Measurements from ENCODE around the gene COMT. TPM values are rescaled to one million over a fixed set of nuclear protein-coding genes. Genes with fewer than 3 reads are reported as not detected.

Gene COMT
- total RNA-seq, 6 donors from 2014 or later: 136 to 475 (median 272) TPM

GRCh38 chr22:19916941-19917340 lies 24.6 kb upstream of the COMT start:
- ATAC-seq (ENCODE audit: low FRiP score in 2 of 2) (no peak), DNase-seq (no peak)
- no peaks in the 10 kb centered on the region for H3K27me3 ChIP-seq
- H3K4me1 ChIP-seq: no peaks in the 10 kb centered on the region
- no peak overlapping the region for H3K4me3 ChIP-seq
- H3K9me3 ChIP-seq: no peaks in the 10 kb centered on the region
- H3K36me3 ChIP-seq: peaks cover 39 to 71% (median 64%) of the 10 kb centered on the region in 4 donors
- TF ChIP-seq POLR2AphosphoS5 (IDR thresholded peaks at IDR 0.05) (no peak), CTCF (IDR thresholded peaks at IDR 0.05) (no peak), EP300 (IDR thresholded peaks at IDR 0.05) (no peak), POLR2A (IDR thresholded peaks at IDR 0.05) (no peak)
- 60 to 74% methylated on average over 2 to 7 of the region's 7 CpGs for WGBS, 2 donors
- no peak overlapping the region for H3K27ac ChIP-seq

DNA sequence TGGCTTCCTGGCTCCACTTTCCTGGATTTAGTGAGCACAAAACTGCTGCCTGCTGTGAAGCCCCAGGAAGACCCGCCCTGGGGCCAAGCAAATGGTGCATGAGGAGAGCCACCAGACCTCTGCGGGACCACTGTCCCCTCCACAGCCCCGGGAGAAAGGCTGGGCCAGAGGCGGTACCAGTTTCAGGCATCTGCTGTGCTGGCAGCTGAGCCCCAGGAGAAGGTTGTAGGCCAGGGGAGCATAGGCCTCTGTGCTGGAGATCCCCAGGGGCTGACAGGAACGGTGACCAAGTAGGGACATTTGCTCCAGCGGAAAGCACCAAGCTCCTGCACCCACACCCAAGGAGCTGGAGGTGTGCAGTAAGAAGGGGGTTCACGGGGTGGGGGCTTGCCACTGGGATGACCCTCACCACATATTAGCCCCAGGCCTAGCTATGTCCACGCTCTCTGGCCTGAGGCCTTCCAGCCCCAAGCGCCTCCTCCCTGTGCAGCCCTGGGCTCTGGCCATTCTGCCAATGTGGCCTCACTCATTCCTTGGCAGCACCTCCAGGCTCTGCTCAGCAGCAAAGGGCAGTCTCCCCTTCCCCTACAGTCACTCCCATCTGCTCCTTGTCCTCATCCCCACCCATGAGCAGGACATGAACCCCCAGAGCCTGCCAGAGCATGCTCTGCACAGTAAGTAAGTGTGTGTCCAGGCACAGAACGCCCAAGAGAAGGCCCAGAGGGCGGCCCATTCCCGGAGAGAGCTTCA lies 24.0 kb upstream of the COMT start:
- no peaks in the 10 kb centered on the region for H3K27me3 ChIP-seq
- ATAC-seq (ENCODE audit: low FRiP score in 2 of 2) (no peak), DNase-seq (no peak)
- WGBS, 2 donors: 95 to 97% methylated on average over 3 to 11 of the region's 12 CpGs
- H3K4me3 ChIP-seq: no peak overlapping the region
- H3K9me3 ChIP-seq: no peaks in the 10 kb centered on the region
- TF ChIP-seq POLR2AphosphoS5 (IDR thresholded peaks at IDR 0.05) (no peak), EP300 (IDR thresholded peaks at IDR 0.05) (no peak)
- no peaks in the 10 kb centered on the region for H3K4me1 ChIP-seq
- peaks cover 39 to 65% (median 60%) of the 10 kb centered on the region in 4 donors for H3K36me3 ChIP-seq
- H3K27ac ChIP-seq: no peak overlapping the region

DNA sequence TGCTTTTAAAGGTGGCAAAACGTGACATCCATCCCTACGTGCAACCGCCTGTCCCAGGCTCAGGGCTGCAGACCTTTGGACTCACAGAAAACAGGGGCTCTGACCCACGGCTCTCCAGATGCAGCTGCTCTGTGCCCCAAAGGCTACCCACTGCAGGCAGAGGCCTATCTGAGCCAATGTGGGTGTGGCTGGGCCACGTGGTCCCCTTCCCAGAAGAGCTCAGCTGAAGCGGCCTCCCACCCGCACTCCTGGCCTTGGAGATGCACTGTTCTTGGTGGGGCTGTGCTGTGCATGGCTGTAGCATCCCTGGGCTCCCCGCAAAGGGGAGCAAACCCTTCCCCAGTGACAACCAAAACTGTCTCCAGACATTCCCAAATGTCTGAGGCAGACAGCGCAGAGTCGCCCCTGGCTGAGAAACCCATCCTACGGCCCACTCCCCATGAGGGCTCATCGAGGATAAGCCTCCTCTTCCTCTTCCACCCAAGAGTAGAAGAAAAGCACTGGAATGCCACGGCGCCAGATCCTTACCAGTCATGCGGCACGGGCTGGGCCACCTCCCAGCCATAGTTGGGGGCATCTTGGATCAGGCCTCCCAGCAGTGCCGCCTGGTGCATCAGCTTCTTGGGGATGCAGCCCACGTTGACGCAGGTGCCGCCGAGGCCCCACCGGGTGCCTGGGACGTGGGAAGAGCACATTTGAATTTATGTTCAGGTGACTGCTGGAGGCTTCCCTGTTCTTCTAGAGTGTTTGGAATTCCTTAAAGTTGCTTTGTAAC lies 23.1 kb upstream of the COMT start:
- no peak overlapping the region for H3K4me3 ChIP-seq
- ATAC-seq (ENCODE audit: low FRiP score in 2 of 2) (no peak), DNase-seq (no peak)
- TF ChIP-seq CTCF (IDR thresholded peaks at IDR 0.05): no peak
- TF ChIP-seq POLR2AphosphoS5 (IDR thresholded peaks at IDR 0.05): no peak
- TF ChIP-seq POLR2A (IDR thresholded peaks at IDR 0.05): no peak
- TF ChIP-seq EP300 (IDR thresholded peaks at IDR 0.05): no peak
- H3K4me1 ChIP-seq: no peaks in the 10 kb centered on the region
- H3K27me3 ChIP-seq: no peaks in the 10 kb centered on the region
- peaks cover 34 to 58% (median 53%) of the 10 kb centered on the region in 4 donors for H3K36me3 ChIP-seq
- H3K27ac ChIP-seq: no peak overlapping the region
- WGBS, 2 donors: 85 to 89% methylated on average over 15 to 23 of the region's 23 CpGs
- no peaks in the 10 kb centered on the region for H3K9me3 ChIP-seq

- 96 to 100% methylated on average over 3 to 13 of the region's 13 CpGs for WGBS, 2 donors
- TF ChIP-seq CTCF (IDR thresholded peaks at IDR 0.05): no peak
- TF ChIP-seq POLR2A (IDR thresholded peaks at IDR 0.05): no peak
- TF ChIP-seq POLR2AphosphoS5 (IDR thresholded peaks at IDR 0.05): no peak
- TF ChIP-seq EP300 (IDR thresholded peaks at IDR 0.05): no peak
- peaks cover 25 to 45% (median 40%) of the 10 kb centered on the region in 4 donors for H3K36me3 ChIP-seq
Observed at GRCh38 chr22:19919701-19920363, 21.7 kb upstream of the COMT start.

GRCh38 chr22:19921544-19922081 lies 20.0 kb upstream of the COMT start:
- H3K27ac ChIP-seq: no peak overlapping the region
- peaks cover 13 to 28% (median 24%) of the 10 kb centered on the region in 4 donors for H3K36me3 ChIP-seq
- TF ChIP-seq POLR2AphosphoS5 (IDR thresholded peaks at IDR 0.05): no peak
- no peaks in the 10 kb centered on the region for H3K4me1 ChIP-seq
- H3K4me3 ChIP-seq: no peak overlapping the region
- no peak for ATAC-seq (ENCODE audit: low FRiP score in 2 of 2)
- H3K9me3 ChIP-seq: no peaks in the 10 kb centered on the region
- H3K27me3 ChIP-seq: no peaks in the 10 kb centered on the region
- no peak for DNase-seq
- 58 to 83% methylated on average over 3 of the region's 3 CpGs for WGBS, 2 donors

More at GRCh38 chr22:19919701-19920363, 21.7 kb upstream of the COMT start:
- Histone ChIP-seq H3K9me3 (no peaks in the 10 kb centered on the region), H3K27me3 (no peaks in the 10 kb centered on the region), H3K27ac (no peak overlapping the region), H3K4me1 (no peaks in the 10 kb centered on the region), H3K4me3 (no peak overlapping the region)
- ATAC-seq (ENCODE audit: low FRiP score in 2 of 2): no peak
- no peak for DNase-seq

Data from upper lobe of left lung (tissue), 6 donors.